Renal cortical epithelial cell (primary cell): ENCODE data around the gene MAP7D1. TPM values are rescaled to one million over a fixed set of nuclear protein-coding genes. Genes with fewer than 3 reads are reported as not detected.
"Not testable (repeated sequence)": the region's sequence is repeated elsewhere in the genome, so short reads cannot be mapped to it uniquely, and the experiment has no call there.

Source experiments
- DNase-seq: peaks from one replicate; pipeline ENCODE4 v3.0.0-alpha.2; 2011; ENCODE audit warnings: low read depth
- total RNA-seq: library from RNA; depleted of rRNA; stranded (reverse); fragments of >200 nt; gene quantifications from 2 replicates; pipeline ENCODE4 v1.2.3, GENCODE V29; 2014

MAP7D1 gene
- total RNA-seq, 1 donor from 2014 or later = 149 TPM

- DNase-seq = no peak
These were observed 4.1 kb upstream of the MAP7D1 start for GRCh38 chr1:36151845-36152203.

GRCh38 chr1:36153476-36153875, 2.5 kb upstream of the MAP7D1 start:
- DNase-seq = no peak

GRCh38 chr1:36154335-36154734, 1.6 kb upstream of the MAP7D1 start:
- no peak for DNase-seq

- no peak for DNase-seq
These were observed 1.1 kb upstream of the MAP7D1 start for GRCh38 chr1:36154765-36155407.

- no peak for DNase-seq
These were observed 562 bp downstream of the MAP7D1 start for GRCh38 chr1:36156329-36157114.

GRCh38 chr1:36157115-36157903, 1.3 kb downstream of the MAP7D1 start:
- no peak for DNase-seq

GRCh38 chr1:36157973-36158826, 2.2 kb downstream of the MAP7D1 start:
- no peak for DNase-seq

GRCh38 chr1:36158827-36159252, 2.9 kb downstream of the MAP7D1 start:
- DNase-seq = not testable (repeated sequence)

GRCh38 chr1:36159614-36160387, 3.8 kb downstream of the MAP7D1 start:
- no peak for DNase-seq

- DNase-seq = no peak
These were observed 4.5 kb downstream of the MAP7D1 start for GRCh38 chr1:36160388-36160948.

GRCh38 chr1:36160949-36161485, 5.1 kb downstream of the MAP7D1 start:
- no peak for DNase-seq

GRCh38 chr1:36161641-36162531, 5.9 kb downstream of the MAP7D1 start:
- DNase-seq = peak; percentile 82

GRCh38 chr1:36162680-36163239, 6.8 kb downstream of the MAP7D1 start:
- DNase-seq = no peak

- DNase-seq = no peak
These were observed 7.5 kb downstream of the MAP7D1 start for GRCh38 chr1:36163426-36163825.

GRCh38 chr1:36164361-36164760, 8.4 kb downstream of the MAP7D1 start:
- DNase-seq = no peak

- DNase-seq = no peak
These were observed 9.2 kb downstream of the MAP7D1 start for GRCh38 chr1:36165145-36165544.

- DNase-seq = no peak
These were observed 10.2 kb downstream of the MAP7D1 start for GRCh38 chr1:36166136-36166535.

- peak; percentile 41 for DNase-seq
These were observed 11.3 kb downstream of the MAP7D1 start for GRCh38 chr1:36166938-36167905.
